HG03439 (cell line): Measurements from ENCODE around the gene FAM118B.

Experiments used
- ATAC-seq: cut with Tn5 transposase; IDR thresholded peaks from one replicate; pipeline ENCODE4 v1.9.1; 2021; ENCODE audit warnings: mild to moderate bottlenecking, moderate library complexity; ENCODE audit not compliant: unreplicated experiment

FAM118B gene

DNA sequence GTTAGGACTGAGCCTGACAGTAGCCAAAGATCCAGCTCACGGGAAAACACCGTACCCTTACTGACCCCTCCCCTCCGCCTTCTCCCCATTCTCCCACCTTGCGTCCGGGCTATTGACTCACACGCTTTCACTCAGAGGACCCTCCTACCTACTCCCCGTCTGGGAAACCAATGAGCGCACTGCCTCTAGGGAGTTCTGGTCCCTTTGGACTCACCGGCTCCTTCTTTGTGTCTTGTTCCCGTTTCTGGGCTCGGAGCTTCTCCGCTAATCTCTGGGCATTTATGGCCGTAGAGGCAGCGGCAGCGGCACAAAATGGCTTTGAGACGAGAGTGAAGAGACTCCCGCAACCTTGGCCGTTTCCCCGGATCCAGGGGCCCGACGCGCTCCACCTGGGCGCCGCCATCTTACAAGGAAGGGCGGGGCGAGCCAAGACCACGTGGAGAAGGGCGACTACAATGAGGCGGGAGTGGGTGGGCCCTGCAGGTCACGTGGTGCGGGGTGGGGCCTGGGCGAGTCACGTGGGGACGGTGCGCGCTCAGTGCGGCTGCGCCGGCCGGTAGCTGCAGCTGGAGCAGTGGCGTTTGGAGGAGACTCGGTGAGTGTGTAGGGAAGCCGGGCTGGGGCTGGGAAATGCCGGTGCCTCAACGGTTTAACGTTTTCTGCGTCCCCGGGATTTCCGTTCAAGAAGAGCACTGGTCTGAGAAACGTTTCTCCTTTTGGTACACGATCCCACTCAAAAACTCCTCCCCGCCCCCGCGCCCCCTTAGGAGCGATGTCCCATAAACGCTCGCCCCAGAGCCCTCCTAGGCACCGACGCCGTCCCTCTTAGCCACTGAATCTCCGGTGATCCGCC, at the start of gene FAM118B, which contains the start of gene RPUSD4:
FAM118B (plus strand) TSS at position 547 of the 853 bp plus-strand sequence. CDS start 23,220 bp downstream, outside the sequence.
RPUSD4 (minus strand) TSS at position 415 of the 853 bp plus-strand sequence; CDS start at position 403, 12 bp downstream.
- peak; percentile 96 for ATAC-seq

DNA sequence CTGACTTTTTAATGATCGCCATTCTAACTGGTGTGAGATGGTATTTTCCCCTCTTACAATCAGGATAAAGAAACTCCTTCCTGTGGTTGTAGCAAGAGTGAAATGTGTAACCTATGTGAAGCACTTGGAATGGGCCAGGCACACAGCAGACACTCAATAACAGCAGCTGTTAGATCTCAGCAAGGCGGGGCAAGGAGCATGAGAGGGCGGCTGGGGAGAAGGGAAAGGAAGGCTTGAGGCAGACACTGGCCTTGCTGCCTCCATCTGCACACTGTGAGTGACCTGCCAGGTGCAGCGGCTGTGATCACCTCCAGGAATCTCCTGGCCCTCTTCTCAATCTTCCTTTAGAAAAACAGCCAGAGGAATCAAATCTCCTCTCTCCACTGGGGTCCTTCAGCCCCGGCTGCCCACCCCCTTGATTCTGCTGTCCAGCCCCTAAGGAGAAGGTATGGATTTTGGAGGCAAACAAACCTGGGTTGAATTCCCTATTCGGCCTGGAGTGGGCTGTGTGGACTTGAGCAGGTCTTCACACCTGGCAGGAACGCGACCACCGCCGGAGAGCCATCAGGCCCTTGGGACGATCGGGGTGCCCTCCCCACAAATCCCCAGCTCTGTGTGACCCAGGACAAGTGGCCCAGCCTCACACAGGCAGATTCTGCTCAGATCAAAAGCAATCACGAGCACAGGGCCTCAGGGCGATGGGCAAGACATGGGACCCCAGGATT, 49.1 kb upstream of the FAM118B start:
- no peak for ATAC-seq

DNA sequence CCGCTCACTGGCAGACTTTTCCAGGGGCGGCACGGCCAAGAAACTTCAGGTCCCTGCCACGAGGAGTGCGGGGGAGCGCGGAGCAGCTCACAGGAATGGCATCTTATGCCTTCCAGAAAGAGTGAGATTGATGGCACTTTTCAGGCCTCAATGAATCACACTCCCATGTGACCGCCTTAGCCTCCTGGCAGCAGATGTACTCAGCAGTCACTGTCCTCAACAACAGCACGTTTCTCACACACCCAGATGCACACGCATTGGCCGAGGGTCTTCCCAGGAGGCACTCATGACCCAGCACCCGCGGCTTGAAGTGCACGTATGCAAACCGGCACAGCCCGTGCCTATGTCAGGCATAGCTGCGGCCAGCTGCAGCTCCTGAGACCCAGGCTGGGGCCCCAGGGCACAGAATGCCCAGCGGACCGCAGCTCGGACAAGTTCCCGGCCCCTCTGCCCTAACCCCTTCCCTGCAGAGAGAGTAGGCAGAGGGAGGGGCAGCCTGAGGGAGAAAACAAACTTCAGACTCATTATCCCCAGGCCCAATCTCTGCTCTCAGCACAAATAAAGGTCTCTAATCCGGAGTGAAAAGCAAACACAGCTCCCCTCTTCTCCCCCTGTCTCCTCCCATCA, 48.4 kb upstream of the FAM118B start:
- no peak for ATAC-seq

DNA sequence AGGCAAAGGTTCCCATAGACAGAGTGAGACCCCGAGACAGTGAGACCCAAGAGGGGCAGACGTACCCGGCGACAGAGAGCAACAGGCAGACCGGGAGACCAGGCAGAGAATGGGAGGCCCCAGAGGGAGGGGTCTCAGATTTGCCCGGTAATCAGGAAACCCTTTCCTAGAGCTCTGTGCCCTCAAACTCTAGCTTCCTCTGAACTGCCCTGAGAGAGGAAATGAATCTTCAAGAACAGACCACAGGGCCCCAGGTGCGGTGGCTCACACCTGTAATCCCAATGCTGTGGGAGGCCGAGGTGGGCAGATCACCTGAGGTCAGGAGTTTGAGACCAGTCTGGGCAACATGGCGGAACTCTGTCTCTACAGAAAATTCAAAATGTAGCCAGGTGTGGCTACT, 47.8 kb upstream of the FAM118B start:
- no peak for ATAC-seq

DNA sequence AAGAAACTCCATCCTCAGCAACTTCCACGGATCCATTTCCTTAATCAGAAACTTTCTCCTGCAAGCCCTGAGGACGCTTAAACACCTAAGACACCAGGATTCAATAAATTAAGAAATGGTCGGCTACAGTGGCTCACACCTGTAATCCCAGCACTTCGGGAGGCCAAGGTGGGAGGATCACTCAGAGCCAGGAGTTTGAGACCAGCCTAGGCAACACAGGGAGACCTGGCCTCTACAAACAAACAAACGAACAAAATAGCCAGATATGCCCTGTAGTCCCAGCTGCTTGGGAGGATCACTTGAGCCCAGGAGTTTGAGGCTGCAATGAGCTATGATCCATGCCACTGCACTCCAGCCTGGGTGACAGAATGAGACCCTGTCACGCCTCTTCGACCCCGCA, 46.8 kb upstream of the FAM118B start:
- no peak for ATAC-seq

DNA sequence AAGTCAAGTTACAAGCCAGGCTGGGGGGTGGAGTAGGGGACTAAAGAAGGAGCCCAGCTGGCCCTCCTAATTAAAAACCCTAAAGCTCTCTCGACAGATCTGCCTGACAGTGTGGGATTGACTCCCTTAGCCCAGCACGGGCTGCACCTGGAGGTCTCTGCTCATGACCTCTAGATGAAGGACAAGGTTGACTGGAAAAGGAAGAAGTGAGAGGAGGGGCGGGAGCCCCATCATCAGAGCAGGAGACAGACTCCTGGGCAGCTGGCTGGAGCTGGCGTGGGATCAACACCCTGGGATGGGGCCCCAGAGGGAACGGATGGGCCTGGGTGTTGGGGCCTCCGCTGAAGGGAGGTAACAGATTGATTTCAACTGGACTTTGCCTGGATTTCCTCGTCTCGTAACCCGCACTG, 46.3 kb upstream of the FAM118B start:
- no peak for ATAC-seq

DNA sequence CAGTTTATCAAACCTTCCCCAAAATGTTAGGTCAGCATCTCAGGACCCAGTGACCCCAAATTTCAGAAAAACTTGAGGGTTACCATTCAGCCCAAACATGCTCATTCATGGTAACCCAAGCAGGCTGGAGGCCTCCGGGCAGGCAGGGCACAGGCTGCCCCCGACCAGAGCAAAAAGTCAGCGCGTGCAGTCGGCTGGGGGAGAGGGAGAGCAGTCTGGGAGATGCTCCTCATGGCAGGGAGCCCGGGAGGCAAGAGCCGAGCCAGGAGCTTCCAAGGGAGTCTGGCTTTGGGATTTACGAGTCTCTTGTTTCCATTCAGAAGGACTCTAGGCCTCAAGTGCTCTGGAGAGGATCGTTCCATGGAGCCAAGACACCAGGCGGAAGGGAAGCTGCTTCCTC, 45.8 kb upstream of the FAM118B start:
- ATAC-seq, result no peak

DNA sequence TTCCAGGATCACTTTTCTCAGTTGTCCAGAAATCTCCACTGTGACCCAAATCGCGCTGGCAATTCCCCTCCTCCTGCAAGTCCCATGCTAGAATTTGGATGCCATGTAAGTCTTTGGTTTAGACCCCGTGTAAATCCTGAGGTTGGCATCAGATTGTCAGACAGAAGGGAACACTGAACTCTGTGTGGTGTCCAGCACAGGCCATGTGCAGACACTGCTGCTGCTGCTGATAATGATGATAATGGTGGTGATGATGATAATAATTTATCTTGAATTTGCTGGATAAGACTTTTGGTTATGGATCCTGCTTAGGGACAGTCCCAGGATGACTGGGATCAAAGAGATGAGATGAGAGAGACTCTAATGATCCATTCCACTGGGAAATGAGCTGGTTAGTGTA, 45.2 kb upstream of the FAM118B start:
- ATAC-seq, result no peak

DNA sequence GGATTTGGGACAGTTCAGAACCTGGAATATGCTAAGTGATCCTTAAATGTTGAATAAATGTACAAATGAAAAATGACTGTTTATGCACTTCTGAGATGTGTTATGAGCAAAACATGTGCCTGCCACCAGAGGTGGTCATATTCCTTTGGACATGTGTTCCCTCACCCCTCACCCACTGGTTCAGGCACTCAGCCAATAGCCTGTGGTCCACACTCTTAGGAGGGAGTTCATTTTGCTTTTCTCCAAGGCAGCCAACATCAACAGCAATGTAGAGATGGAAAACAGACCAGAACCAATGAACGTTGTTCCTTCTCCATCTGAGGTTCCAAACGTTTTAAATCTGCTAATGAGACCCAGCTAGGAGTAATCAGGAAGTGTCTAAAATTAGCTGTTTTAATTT, 44.1 kb upstream of the FAM118B start:
- no peak for ATAC-seq

DNA sequence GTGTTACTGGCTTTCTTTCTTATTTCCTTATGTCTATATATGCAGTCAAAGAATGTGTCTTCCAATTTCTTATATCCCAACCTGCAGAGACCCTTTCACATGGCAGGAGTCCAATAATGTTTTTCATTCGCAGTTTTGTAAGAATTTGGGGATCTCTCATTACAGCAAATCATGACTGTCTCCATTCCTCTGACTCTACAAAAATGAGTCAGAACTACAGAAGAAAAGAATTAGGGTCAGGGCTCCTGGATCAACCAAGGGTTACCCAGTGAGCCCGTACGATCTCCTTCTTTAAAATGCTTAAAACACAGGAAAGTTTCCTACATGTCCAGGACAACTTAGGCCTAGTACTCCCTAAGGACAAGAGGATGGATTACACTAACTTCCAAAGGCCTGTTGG, 42.3 kb upstream of the FAM118B start:
- ATAC-seq, result no peak

DNA sequence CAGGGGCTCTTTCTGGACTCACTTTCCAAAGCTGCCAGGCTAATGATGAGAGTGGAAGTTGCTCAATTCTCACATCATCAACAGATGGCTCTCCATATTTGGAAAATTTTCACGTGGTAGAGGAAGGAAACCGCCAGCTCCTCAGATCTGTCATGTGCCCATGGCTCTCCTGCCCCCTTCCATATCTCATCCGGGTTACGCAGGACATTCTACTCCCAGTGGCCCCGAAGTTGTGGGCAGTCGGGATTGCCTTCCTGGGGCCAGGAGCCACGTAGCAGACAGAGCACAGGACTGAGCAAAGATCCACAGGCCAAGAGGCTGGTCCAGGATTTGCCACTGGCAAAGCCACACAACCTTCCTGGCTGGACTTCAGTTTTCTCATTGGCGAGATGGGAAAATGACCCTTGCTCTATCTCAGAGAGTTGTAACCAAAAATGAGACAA, 39.0 kb upstream of the FAM118B start:
- no peak for ATAC-seq

DNA sequence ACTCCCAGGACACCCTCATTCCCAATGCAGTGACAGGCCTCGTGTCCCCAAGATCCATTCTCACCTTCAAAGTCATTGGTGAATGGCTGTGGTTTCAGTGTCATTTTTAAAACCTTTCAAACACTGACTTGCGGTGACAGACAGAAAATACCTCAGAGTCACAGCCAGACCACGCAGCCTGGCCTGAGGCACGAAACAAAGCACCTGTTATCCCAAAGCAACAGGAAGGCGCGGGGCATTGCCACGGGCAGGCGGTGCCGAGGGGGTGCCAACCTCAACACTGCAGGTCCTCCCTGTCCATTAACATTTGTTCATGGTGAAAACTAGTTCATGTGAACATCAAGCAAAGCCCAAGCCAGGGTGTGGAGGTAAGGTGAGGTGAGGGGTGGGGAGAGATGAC, 38.3 kb upstream of the FAM118B start:
- ATAC-seq, result no peak

DNA sequence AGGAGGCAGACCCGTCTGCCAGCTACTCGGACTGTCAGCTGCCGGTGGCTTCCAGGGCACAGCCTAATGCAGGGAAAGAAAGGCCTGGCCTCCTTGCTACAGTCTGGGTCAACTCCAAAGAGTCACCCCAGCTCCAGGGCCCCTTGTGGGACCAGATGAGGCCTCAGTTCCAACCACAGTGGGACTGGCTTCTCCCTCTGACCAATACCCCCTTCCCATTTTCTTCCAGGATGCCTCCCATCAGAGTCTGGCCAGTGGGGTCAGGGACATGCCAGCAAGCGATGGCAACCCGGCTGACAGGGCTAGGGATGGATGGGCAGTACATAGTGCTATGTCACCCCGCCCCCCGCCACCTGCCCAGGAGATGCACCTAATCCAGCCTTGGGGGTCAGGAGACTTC, 36.8 kb upstream of the FAM118B start:
- no peak for ATAC-seq

DNA sequence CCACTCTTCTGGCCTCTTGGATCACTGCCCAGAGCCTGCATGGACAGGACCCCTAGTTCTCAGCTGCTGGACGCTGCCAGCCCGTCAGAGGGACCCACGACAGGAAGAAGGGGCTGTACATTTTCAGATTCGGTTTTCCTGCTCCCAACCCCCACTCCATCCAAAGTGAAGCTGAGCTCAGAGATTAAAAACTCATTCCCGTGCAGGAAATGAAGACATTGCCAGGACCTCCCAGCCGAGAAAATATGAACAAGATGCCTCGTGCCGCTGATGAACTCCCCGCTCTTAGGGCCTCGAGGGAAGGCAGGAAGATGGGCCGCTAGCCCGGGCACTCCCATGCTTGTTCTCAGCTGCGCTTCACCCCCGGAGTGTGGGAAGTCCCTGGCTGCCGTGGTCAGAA, 36.2 kb upstream of the FAM118B start:
- no peak for ATAC-seq

DNA sequence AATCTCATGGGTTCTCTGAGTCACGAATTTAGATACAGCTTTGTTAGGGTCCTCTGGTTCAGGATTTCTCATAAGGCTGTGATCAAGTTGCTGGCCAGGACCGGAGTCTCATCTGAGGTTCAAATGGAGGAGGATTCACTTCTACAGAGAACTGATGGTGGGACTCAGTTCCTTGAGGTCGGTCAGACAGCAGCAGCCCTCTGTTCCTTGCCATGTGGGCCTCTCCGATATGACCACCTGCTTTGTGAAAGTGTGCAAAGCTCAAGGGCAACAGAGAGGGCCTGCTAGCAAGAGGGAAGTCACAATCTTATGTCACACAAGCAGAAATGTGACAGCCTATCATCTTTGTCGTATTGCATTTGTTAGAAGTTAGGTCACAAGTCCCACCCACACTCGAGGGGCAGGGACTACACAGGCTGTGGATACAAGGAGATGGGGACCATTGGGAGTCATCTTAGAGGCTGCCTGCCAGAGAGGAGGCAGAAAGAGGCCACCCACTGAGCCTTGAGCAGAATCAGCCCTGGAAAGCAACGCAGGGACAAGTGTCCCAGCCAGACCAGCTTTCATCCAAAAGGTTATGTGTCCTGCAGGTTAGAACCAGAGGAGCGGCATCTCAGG, 34.6 kb upstream of the FAM118B start:
- no peak for ATAC-seq

DNA sequence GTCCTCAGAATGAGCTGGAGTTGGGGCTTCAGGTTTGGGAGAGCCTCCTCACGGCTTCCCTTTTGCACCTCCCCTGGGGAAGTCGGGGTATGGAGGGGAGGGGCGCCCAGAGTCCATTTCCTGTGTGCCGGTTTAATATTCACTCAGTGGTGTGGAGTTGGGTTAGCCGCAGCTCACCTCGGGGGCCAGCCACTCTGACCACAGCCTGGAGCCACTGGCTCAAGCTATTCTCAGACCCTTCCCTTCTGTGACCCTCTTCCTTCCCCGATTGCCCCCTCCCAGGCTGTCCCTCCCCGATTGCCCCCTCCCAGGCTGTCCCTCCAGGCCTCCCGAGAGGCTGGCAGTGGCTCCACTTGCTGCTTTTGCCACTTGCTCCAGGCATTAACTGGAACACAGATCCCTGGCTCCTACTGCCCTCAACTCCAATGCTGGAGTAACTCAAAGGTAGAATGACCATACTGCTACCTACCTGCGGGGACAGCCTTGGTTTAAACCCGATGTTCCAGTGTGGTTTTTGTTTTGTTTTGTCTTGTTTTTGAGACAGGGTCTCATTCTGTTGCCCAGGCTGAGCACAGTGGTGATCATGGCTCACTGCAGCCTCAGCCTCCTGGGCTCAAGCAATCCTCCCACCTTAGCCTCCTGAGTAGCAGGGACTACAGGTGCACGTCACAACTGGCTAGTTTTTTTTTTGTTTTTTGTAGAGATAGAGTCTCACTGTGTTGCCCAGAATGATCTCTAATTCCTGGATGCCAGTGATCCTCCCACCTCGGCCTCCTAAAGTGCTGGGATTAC, 29.4 kb upstream of the FAM118B start:
- ATAC-seq, result no peak

DNA sequence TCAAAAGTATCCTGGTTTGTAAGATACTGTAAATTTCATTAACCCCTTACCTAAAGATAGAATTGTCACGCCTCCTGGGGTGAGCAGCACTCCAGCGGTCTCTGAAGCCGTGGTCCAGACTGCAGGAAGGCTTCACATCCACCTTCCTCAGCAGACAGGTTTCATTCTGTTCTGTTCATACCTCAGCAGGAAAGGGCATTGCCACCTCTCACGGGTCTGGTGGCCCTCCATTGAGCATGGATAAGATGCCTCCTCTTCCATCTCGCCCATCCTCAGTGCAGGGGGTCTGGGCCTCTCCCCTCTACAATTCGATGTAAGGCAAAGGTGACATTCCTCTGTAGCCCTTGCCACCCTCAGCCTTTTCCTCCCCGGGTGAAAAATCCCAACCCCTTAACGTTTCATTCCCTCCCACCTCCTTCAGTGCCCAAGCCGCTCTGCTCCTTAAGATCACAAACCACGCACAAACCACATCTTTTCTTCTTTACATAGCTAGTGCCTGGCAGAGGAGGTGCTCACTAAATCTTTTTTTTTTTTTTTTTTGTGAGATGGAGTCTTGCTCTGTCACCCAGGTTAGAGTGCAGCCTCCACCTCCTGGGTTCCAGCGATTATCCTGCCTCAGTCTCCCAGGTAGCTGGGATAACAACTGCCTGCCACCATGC, 28.7 kb upstream of the FAM118B start:
- no peak for ATAC-seq

DNA sequence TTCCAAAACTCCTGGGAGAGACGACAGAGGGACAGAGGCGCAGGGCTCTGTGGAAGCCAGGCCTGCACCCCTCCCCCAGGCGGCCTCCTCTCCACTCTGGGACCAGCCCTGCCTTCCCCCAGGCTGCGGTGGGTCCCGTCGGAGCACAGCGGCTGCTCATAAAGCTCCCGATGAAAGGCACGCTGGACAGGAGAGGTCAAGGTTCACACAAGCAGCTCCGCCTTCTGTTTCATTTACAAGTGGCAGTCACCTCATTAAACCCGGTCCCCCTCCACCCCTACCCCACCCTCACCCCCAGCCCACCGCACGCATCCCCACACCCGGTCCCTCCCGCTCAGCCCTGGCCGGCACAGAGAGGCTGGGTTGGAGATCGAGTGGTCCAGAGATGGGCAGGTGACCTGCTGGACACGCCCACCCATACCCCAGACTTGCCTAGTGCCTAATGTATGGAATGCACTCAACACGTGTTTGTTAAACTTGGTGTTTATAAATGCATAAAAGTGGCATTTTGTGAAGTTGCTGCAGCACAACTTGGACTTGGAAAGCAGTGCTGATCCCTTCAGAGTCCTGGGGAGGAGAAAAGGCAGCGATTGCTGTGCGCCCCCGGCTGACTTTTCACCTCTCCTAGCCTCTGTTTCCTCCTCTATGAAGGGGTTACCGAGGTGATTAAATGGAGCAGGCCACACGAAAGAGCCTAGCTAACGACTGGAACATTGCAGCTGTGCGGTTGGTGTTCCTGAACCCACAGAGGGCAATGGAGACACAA, 26.1 kb upstream of the FAM118B start:
- no peak for ATAC-seq
